Cardiac muscle cell (in vitro differentiated cells and primary cell): ENCODE measurements around the gene NXPH1. TPM values are rescaled to one million over a fixed set of nuclear protein-coding genes. Genes with fewer than 3 reads are reported as not detected.

ENCODE experiments used
- DNase-seq, 2 donors: peaks; one replicate each; pipeline versions ENCODE4 v3.0.0 to v3.0.0-alpha.2; 2010 to 2017; ENCODE audit warnings: low read depth in 1 of 2, low spot score in 1 of 2
- H3K27ac ChIP-seq: fragments of 200-600 bp; sonication (generic); 2 replicates; pipeline ENCODE4 v1.5.1; 2016
- H3K27me3 ChIP-seq: fragments of 200-600 bp; sonication (generic); 2 replicates; pipeline ENCODE4 v1.6.0; 2016; ENCODE audit warnings: control low read depth
- H3K36me3 ChIP-seq: fragments of 200-600 bp; sonication (generic); 2 replicates; pipeline ENCODE4 v1.5.1; 2016; ENCODE audit warnings: control low read depth
- H3K4me1 ChIP-seq: fragments of 200-600 bp; sonication (generic); 2 replicates; pipeline ENCODE4 v1.8.1; 2017; ENCODE audit warnings: low read depth, mild to moderate bottlenecking, mixed run types
- H3K4me3 ChIP-seq: fragments of 200-600 bp; sonication (generic); 2 replicates; pipeline ENCODE4 v1.5.1; 2016; ENCODE audit warnings: mild to moderate bottlenecking
- H3K9me3 ChIP-seq: fragments of 200-600 bp; sonication (generic); 2 replicates; pipeline ENCODE4 v1.5.1; 2017; ENCODE audit warnings: low read depth, mild to moderate bottlenecking, control low read depth
- polyA plus RNA-seq: library from polyadenylated mRNA; unstranded; fragments of >200 nt; fragmentation: Nextera tagmentation; extraction: Ambion mirVana; gene quantifications from 2 replicates; pipeline ENCODE4 v1.2.1, GENCODE V29; 2016
- total RNA-seq: library from RNA; depleted of rRNA; stranded (reverse); fragments of >200 nt; gene quantifications from 2 replicates; pipeline ENCODE4 v1.2.3, GENCODE V29; 2016
- TF ChIP-seq, protein P1 (sequence below): IDR thresholded peaks from 2 replicates; pipeline ENCODE4 v1.5.1; 2012; ENCODE audit warnings: low read depth, mild to moderate bottlenecking, low read length

The NXPH1 gene
- total and polyA plus RNA-seq, 2 experiments from 2014 or later: 0.95 to 1.7 TPM

- Histone ChIP-seq H3K27me3 (no peaks in the 10 kb centered on the region), H3K36me3 (no peaks in the 10 kb centered on the region), H3K4me1 (peaks cover 14% of the 10 kb centered on the region), H3K9me3 (no peaks in the 10 kb centered on the region), H3K27ac (no peak overlapping the region), H3K4me3 (no peak overlapping the region)
- TF ChIP-seq, protein P1, sequence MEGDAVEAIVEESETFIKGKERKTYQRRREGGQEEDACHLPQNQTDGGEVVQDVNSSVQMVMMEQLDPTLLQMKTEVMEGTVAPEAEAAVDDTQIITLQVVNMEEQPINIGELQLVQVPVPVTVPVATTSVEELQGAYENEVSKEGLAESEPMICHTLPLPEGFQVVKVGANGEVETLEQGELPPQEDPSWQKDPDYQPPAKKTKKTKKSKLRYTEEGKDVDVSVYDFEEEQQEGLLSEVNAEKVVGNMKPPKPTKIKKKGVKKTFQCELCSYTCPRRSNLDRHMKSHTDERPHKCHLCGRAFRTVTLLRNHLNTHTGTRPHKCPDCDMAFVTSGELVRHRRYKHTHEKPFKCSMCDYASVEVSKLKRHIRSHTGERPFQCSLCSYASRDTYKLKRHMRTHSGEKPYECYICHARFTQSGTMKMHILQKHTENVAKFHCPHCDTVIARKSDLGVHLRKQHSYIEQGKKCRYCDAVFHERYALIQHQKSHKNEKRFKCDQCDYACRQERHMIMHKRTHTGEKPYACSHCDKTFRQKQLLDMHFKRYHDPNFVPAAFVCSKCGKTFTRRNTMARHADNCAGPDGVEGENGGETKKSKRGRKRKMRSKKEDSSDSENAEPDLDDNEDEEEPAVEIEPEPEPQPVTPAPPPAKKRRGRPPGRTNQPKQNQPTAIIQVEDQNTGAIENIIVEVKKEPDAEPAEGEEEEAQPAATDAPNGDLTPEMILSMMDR: no peak
- no peak for DNase-seq
These were observed 181.6 kb downstream of the NXPH1 start for GRCh38 chr7:8615019-8615418.

GRCh38 chr7:8618441-8619070 is 185.1 kb downstream of the NXPH1 start:
- peak in 1 of 2 donors; percentile 27 for DNase-seq
- peaks cover 26% of the 10 kb centered on the region for H3K4me1 ChIP-seq
- H3K36me3 ChIP-seq: no peaks in the 10 kb centered on the region
- H3K9me3 ChIP-seq: no peaks in the 10 kb centered on the region
- H3K27ac ChIP-seq: peak overlapping the region; percentile 90
- H3K27me3 ChIP-seq: no peaks in the 10 kb centered on the region
- no peak overlapping the region for H3K4me3 ChIP-seq
- TF ChIP-seq, protein P1: no peak

GRCh38 chr7:8620169-8620568 is 186.8 kb downstream of the NXPH1 start:
- Histone ChIP-seq H3K4me1 (peaks cover 26% of the 10 kb centered on the region), H3K27ac (peak overlapping the region; percentile 90), H3K4me3 (no peak overlapping the region), H3K27me3 (no peaks in the 10 kb centered on the region), H3K36me3 (no peaks in the 10 kb centered on the region), H3K9me3 (no peaks in the 10 kb centered on the region)
- DNase-seq: no peak
- TF ChIP-seq, protein P1: no peak

GRCh38 chr7:8625612-8626011 is 192.2 kb downstream of the NXPH1 start:
- no peak for DNase-seq
- Histone ChIP-seq H3K9me3 (no peaks in the 10 kb centered on the region), H3K27ac (no peak overlapping the region), H3K36me3 (no peaks in the 10 kb centered on the region), H3K4me1 (peaks cover 11% of the 10 kb centered on the region), H3K4me3 (no peak overlapping the region), H3K27me3 (no peaks in the 10 kb centered on the region)
- TF ChIP-seq, protein P1: no peak

GRCh38 chr7:8627325-8627724 is 193.9 kb downstream of the NXPH1 start:
- Histone ChIP-seq H3K9me3 (no peaks in the 10 kb centered on the region), H3K27ac (no peak overlapping the region), H3K27me3 (no peaks in the 10 kb centered on the region), H3K4me1 (peaks cover 4% of the 10 kb centered on the region), H3K36me3 (no peaks in the 10 kb centered on the region), H3K4me3 (no peak overlapping the region)
- TF ChIP-seq, protein P1: no peak
- DNase-seq: no peak
